RWPE1 (cell line): ENCODE results near the gene ORC5.

Experiments used
- CTCF ChIA-PET: fragments of 350-600 bp; sonication (Branson Sonifier 250); formaldehyde crosslinking; extraction: SDS; loops from one replicate; lab custom pipeline; 2021; lab: Yijun Ruan, JAX
- POLR2A ChIA-PET: fragments of 400-600 bp; formaldehyde crosslinking; extraction: SDS; loops from one replicate; lab custom pipeline; 2020; ENCODE audit warnings: antibody characterized with exemption; ENCODE audit not compliant: low non-redundant PET; lab: Yijun Ruan, JAX
- DNase-seq: peaks from one replicate; pipeline ENCODE4 v3.0.0; 2012; ENCODE audit warnings: low spot score
- H3K27ac ChIP-seq: fragments of 450-650 bp; 2 replicates; pipeline ENCODE4 v1.5.1; 2017
- TF ChIP-seq, protein P1 (sequence below): fragments of 450-650 bp; conservative IDR thresholded peaks from 2 replicates; pipeline ENCODE4 v1.5.1; 2017; ENCODE audit warnings: low read depth, mild to moderate bottlenecking

The ORC5 gene

DNA sequence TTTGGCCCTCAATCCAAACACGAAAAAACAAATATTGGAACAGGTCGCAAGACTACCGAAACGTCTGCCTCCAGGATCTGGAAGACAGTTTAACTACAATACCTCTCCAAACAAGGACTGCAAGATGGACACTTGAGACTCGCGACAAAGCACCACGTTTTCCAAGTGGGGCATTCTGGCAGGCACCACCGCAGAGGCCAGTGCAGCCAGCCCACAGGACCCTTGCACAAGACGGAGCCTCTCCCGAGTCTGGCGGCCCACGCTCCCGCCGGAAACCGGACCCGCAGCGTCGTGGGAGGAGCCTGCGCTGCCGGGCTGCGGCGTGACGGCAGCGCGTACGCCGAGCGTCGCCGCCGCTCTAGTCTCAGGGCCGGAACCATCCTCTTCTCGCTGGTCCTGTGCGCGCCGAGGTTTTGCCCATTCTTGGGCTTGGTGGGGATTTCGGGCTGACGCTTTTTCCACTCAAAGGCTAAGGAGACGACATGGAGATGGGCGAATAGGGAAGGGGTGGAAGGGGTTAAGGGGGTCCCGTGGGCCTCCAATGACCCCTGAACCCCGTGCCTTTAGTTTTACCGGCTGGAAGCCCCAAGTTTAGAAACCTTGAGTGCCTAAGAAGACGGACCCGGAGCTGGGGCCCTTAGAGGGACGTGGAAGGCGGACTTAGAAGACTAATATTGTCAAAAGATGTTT, at the start of gene ORC5:
ORC5 (minus strand) TSS at position 283 of the 690 bp plus-strand sequence; CDS start at position 174, 109 bp downstream.
- CTCF ChIA-PET: interaction anchor here (0.5 to 0.6 kb wide), 2 partner anchors 20 to 189 kb away, joined by 3 to 5 read pairs; no protein-coding TSS in a partner anchor
- H3K27ac ChIP-seq: peak within 1 kb of the TSS; percentile 63
- DNase-seq: peak; percentile 88
- TF ChIP-seq, protein P1, sequence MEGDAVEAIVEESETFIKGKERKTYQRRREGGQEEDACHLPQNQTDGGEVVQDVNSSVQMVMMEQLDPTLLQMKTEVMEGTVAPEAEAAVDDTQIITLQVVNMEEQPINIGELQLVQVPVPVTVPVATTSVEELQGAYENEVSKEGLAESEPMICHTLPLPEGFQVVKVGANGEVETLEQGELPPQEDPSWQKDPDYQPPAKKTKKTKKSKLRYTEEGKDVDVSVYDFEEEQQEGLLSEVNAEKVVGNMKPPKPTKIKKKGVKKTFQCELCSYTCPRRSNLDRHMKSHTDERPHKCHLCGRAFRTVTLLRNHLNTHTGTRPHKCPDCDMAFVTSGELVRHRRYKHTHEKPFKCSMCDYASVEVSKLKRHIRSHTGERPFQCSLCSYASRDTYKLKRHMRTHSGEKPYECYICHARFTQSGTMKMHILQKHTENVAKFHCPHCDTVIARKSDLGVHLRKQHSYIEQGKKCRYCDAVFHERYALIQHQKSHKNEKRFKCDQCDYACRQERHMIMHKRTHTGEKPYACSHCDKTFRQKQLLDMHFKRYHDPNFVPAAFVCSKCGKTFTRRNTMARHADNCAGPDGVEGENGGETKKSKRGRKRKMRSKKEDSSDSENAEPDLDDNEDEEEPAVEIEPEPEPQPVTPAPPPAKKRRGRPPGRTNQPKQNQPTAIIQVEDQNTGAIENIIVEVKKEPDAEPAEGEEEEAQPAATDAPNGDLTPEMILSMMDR: no peak
- POLR2A ChIA-PET: no interaction called here

DNA sequence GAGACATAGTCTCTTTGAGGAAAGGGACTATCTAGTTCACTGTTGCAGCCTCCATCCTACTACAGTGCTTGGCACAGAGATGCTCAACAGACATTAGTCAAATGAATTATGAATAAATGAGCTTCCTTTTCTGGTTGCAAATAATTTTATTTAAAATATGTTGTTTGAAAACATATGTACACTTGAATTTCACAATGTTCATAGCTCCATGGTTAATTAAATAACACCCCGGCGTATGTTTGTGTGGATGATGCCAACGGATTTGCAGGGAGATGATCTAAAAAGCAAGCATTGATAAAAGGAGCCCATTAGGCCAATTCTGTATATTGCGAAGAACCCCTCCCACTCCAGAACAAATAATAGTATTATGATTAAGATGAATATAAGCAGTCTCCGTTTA, 47.8 kb upstream of the ORC5 start:
- DNase-seq: no peak
- ChIA-PET CTCF (interaction anchor here (0.6 kb wide), 1 partner anchor 131 kb away, joined by 4 read pairs; no protein-coding TSS in a partner anchor), POLR2A (no interaction called here)
- H3K27ac ChIP-seq: no peak overlapping the region
- TF ChIP-seq, protein P1: no peak

GRCh38 chr7:104255194-104255593, 47.4 kb upstream of the ORC5 start:
- TF ChIP-seq, protein P1: no peak
- DNase-seq: no peak
- ChIA-PET POLR2A (no interaction called here), CTCF (interaction anchor here (0.6 kb wide), 1 partner anchor 131 kb away, joined by 4 read pairs; no protein-coding TSS in a partner anchor)
- H3K27ac ChIP-seq: no peak overlapping the region

DNA sequence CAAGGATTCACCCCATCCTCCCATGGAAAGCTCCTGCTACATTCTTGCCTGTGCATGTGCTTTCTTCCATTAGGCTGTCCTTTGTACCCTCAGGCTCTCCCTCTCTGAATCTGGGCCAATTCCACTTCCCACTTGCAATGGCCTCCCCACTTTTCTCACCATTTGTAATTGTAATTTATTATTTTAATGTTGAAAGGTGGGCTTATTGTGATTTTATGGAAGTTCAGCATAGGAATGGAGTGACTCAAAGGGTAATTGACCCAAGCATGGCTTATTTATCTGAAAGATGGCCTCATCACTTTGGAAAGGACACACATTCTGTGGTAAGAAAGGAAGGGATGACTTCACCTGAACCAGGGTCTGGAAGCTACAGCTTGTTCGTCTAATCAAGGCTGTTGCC, 46.9 kb upstream of the ORC5 start:
- TF ChIP-seq, protein P1: no peak
- no peak for DNase-seq
- POLR2A ChIA-PET: no interaction called here
- CTCF ChIA-PET: no interaction called here
- H3K27ac ChIP-seq: no peak overlapping the region

DNA sequence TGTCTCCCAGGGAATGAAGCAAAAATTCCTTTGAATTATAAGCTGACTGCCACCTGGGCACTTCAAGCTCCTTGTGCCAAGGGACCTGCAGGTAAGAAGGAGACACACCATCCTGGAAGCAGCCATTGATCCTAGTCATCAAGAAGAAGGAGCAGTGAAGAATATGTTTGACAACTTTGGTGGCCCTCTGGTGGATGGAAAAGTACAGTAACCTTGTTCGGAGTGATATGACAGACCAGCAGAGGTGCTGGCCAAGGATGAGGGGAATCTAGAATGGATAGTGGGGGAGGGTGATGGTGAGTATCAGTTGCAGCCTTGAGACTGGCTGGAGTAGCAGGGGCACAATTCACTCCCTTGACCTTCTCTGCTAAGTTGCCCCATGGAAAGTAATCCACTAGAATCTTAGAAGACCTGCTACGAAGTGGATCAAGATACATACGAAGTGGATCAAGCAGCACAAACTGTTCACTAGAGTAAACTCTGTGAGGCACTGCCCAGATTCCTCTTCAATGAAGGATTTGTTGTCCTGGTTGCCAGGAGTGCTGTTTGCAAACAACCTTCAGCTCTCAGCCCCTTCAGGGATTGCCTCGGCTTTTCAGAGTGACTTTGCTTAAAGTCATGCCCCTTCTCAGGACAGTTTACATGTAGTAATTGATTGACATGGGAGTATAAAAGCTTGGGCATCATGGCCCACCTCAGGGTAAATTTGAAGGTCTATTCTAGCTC, 44.8 kb upstream of the ORC5 start:
- CTCF ChIA-PET: no interaction called here
- DNase-seq: no peak

DNA sequence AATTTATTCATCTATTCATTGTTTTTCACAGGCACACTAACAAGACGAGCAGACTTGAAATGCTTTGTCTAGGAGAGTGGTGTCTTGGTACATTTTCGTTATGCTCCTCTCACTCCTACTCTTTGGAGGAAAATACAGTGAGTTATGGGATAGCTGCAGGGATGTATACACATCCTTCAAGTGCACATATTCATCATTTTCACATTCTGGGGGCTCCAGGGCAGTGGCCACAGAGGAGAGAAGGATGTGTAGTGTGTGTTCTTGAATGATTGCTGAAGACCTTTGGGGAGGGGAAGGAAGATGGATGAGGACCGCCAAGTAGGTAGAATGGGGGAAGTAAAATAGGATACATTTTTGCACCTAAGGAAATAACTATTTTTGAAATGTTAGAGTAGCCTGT, 34.8 kb upstream of the ORC5 start:
- DNase-seq: no peak
- TF ChIP-seq, protein P1: no peak
- no peak overlapping the region for H3K27ac ChIP-seq
- POLR2A ChIA-PET: no interaction called here
- CTCF ChIA-PET: interaction anchor here (0.6 kb wide), 1 partner anchor 680 kb away, joined by 3 read pairs; no protein-coding TSS in a partner anchor

More for the DNA sequence above, 44.8 kb upstream of the ORC5 start:
- TF ChIP-seq, protein P1: no peak
- H3K27ac ChIP-seq: no peak overlapping the region
- POLR2A ChIA-PET: no interaction called here
